Rectal smooth muscle tissue (tissue), 1 donor: ENCODE data around the gene SKIC2.
A peak's percentile ranks its signal among the peaks of the same experiment; 100 is the strongest.
"Not testable (repeated sequence)": the region's sequence is repeated elsewhere in the genome, so short reads cannot be mapped to it uniquely, and the experiment has no call there.

Experiments
- H3K27ac ChIP-seq: one replicate; pipeline ENCODE4 v1.7.0; 2013; ENCODE audit warnings: low read depth, low read length, inconsistent platforms
- H3K27me3 ChIP-seq: one replicate; pipeline ENCODE4 v1.7.0; 2013; ENCODE audit warnings: low read length; ENCODE audit not compliant: control insufficient read depth, insufficient read depth
- H3K36me3 ChIP-seq: one replicate; pipeline ENCODE4 v1.7.0; 2013; ENCODE audit warnings: low read length; ENCODE audit not compliant: control insufficient read depth, insufficient read depth
- H3K4me1 ChIP-seq: one replicate; pipeline ENCODE4 v1.7.0; 2013; ENCODE audit warnings: low read length; ENCODE audit not compliant: control insufficient read depth, insufficient read depth
- H3K4me3 ChIP-seq: one replicate; pipeline ENCODE4 v1.7.0; 2013; ENCODE audit warnings: low read length
- H3K9ac ChIP-seq: one replicate; pipeline ENCODE4 v1.7.0; 2013; ENCODE audit warnings: low read length

The SKIC2 gene

DNA sequence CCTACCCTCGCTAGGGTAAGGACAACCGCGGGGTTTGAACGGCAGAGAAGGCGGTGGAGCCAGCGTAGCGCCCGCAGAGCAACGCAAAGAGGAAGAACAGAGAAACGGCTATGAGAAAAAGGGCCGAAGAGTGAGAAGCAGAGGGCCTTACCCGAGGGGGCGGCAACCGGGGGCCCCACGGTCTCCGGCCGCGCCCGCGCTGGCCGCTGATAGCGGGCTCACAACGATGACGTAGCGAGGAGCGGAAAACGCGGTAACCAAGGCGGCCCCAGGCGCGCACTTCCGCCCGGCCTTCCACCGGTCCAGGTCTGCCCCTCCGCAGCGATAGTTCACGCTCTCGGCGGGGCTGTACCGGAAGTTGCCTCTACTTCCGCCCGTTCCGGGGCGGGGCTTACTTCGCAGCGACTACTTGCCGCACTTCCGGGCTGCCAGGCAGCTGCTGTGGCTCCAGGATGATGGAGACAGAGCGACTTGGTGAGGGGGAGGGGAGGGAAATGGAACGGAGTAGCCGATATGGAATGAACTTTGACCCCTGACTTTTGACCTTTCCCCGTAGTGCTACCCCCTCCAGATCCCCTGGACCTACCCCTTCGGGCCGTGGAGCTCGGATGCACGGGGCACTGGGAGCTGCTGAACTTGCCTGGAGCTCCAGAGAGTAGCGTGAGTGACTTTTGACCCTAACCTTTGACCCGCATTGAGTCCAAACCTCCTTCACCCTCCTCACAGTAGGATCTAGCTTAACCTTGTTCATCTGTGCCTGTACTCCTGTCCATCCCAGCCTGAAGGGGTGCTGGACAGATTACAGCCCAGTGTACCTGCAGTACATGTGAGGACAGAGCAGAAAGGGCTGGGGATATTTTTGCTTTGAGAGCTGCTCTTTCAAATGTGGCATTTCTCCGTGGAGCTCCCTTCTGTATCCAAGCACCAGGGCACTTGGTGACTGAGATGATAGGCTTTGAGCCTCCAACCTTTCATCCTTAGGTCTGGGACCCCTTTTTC lies at the start of gene SKIC2, which contains the start of gene NELFE:
Gene SKIC2, plus strand, starts transcription at position 435 of the 999 bp plus-strand sequence. Its CDS starts 18 bp downstream, at position 453.
Gene NELFE, minus strand, starts transcription at position 231 of the 999 bp plus-strand sequence. CDS start 525 bp downstream, outside the sequence.
- H3K4me3 ChIP-seq = peak within 1 kb of the TSS; percentile 84
- H3K9ac ChIP-seq = peak within 1 kb of the TSS; percentile 81
- peaks cover 15% of the 10 kb centered on the region for H3K4me1 ChIP-seq
- H3K27ac ChIP-seq = peak within 1 kb of the TSS; percentile 75
- peaks cover 42% of the 10 kb centered on the region for H3K36me3 ChIP-seq
- no peaks in the 10 kb centered on the region for H3K27me3 ChIP-seq

DNA sequence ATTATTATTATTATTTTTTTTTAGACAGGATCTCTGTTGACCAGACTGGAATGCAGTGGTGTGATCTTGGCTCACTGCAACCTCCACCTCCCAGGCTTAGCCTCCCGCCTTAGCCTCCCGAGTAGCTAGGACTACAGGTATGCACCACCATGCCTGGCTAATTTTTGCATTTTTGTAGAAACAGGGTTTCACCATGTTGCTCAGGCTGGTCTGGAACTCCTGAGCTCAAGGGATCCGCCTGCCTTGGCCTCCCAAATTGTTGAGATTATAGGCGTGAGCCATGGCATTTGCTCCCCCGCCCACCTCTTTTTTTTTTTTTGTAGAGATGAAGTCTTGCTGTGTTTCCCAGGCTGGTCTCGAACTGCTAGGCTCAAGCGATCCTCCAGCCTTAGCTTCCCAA lies 49.7 kb upstream of the SKIC2 start:
- H3K27me3 ChIP-seq, H3K27ac ChIP-seq, H3K4me1 ChIP-seq, H3K4me3 ChIP-seq, H3K9ac ChIP-seq, H3K36me3 ChIP-seq: not testable (repeated sequence)

DNA sequence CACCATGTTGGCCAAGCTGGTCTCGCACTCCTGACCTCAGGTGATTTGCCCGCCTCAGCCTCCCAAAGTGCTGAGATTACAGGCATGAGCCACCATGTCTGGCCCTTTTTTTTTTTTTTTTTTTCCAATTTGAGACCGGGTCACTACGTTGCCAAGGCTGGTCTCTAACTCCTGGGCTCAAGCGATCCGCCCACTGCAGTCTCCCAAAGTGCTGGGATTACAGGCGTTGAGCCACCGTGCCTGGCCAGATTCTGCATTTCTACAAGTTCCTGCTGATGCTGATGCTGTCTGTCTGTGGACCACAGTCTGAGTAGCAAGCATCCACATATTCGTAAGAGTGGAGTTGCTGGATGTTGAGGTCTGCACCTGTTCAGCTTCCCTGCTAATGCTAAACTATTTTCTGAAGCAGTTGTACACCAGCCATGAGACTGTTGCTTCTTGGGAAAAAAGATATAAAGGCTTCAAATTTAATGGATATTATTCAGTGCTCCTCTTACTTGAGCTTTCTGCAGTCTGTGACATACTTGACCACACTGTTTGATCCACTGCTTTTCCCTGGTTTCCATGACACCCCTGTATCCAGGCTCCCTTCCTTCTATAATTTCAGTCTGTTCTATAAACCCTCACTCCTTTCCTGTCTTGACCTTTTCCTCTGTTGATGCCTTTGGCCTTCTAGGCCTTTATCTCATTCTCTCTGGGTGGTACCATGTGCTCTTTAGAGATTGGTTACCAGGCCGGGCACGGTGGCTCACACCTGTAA lies 47.0 kb upstream of the SKIC2 start:
- H3K27ac ChIP-seq = no peak overlapping the region
- no peaks in the 10 kb centered on the region for H3K36me3 ChIP-seq
- no peaks in the 10 kb centered on the region for H3K27me3 ChIP-seq
- H3K4me1 ChIP-seq = no peaks in the 10 kb centered on the region
- no peak overlapping the region for H3K4me3 ChIP-seq
- H3K9ac ChIP-seq = no peak overlapping the region

DNA sequence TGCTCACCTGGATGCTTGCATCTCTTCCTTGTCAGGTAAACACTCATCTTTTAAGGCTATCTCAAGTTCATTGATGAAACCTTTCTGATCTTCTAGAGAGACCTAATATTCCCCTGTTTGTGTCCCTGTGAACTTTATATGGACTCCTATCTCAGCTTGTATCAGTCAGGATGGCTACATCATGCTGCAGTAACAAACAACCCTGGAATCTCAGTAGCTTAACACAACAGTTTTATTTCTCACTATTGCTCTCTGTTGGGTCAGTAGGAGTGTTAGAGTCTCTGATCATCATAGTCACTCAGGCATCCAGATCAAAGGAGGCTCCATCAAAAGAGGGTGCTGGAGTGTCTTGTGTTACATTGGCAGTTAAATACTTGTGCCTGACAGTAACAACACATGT lies 43.6 kb upstream of the SKIC2 start:
- Histone ChIP-seq H3K27me3 (no peaks in the 10 kb centered on the region), H3K4me1 (no peaks in the 10 kb centered on the region), H3K4me3 (no peak overlapping the region), H3K9ac (no peak overlapping the region), H3K36me3 (no peaks in the 10 kb centered on the region), H3K27ac (no peak overlapping the region)

DNA sequence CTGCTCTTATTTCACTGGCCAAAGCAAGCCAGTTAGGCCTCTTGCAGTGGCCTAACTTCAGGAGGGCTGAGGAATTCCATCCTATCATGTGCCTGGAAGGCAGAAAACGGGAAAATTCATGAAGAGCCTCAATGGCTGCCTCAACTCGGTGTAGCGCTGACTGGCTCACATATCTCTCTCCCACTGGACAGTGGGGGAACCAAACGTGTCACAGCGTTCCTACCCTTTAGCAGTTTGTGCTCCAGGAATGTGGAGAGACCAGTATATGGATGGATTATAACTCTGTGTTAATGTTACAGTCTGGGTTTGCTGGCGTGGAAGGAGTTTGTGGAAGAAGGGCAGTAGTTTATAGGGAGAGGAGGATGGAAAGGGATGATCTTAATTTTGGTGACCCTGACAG lies 43.2 kb upstream of the SKIC2 start:
- Histone ChIP-seq H3K36me3 (no peaks in the 10 kb centered on the region), H3K4me1 (no peaks in the 10 kb centered on the region), H3K4me3 (no peak overlapping the region), H3K9ac (no peak overlapping the region), H3K27me3 (no peaks in the 10 kb centered on the region), H3K27ac (no peak overlapping the region)

DNA sequence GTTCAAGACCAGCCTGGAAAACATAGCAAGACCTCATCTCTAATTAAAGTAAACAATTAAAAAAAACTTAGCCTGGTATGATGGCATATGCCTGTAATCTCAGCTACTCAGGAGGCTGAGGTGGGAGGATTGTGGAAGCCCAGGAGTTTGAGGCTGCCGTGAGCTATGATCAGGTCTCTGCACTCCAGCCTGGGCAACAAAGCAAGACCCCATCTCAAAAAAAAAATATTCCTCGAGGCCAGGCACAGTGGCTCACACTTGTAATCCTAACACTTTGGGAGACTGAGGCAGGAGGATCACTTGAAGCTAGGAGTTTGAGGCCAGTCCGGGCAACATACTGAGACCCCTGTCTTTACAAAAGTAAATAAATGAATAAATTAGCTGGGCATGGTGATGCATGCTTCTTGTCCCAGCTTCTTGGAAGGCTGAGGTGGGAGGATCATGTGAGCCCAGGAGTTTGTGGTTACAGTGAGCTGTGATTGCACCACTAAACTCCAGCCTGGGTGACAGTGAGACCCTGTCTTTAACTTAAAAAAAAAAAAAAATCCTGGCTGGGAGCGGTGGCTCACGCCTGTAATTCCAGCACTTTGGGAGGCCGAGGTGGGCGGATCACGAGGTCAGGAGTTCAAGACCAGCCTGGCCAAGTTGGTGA lies 40.8 kb upstream of the SKIC2 start:
- H3K27ac ChIP-seq = no peak overlapping the region
- H3K9ac ChIP-seq = no peak overlapping the region
- no peaks in the 10 kb centered on the region for H3K27me3 ChIP-seq
- no peak overlapping the region for H3K4me3 ChIP-seq
- H3K36me3 ChIP-seq = no peaks in the 10 kb centered on the region
- H3K4me1 ChIP-seq = no peaks in the 10 kb centered on the region

DNA sequence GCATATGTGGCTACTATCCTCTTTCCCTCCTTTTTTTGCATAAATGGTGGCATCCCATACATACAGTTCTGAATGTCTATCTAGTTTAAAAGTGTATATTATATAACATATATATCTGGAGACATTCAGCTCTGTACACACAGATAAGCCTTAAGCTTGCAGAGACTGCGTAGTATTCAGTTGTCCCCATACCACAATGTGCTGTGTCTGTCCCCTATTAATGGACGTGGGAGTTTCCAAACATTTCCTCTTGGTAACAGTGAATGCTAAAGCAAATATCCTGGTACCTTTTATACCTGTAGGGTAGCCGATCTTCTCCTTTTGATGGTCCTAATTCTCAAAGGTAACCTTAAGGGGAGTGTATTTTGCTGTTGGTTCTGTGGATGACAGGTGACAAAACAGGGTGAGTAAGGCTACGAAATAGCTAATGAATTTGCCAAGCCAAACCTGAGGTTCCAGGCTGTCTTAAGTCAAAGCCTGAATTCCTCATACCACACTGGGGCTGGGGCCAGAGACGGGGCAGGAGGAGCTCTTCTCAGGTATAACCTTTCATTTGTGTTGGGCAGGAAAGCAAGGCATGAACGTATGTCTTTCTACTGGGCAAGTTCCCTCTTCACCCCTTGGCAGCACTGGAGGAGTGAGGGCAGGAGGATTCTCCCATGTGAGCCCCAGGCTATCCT lies 39.2 kb upstream of the SKIC2 start:
- Histone ChIP-seq H3K4me1 (no peaks in the 10 kb centered on the region), H3K4me3 (no peak overlapping the region), H3K36me3 (no peaks in the 10 kb centered on the region), H3K27ac (no peak overlapping the region), H3K9ac (no peak overlapping the region), H3K27me3 (no peaks in the 10 kb centered on the region)

DNA sequence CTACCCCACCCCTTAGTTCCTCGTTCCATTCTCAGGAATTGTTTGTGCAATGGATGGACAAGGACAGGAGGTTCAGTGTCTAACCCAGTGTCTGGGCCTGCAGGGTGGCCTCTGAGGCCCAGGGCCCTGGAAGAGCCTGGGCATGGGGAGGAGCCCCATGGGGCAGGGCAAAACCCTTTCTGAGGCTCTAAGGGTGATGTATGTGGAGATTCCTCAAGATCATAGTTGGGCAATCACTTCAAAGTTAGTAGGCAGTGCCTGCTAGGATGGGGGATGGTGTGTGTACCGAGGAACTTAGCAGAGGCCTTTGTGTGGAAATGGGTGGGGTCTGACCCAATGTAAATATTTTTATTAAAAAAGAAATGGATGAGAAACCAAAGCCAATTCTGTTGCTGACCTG lies 38.2 kb upstream of the SKIC2 start:
- H3K4me1 ChIP-seq = no peaks in the 10 kb centered on the region
- no peak overlapping the region for H3K9ac ChIP-seq
- no peaks in the 10 kb centered on the region for H3K27me3 ChIP-seq
- no peak overlapping the region for H3K27ac ChIP-seq
- no peak overlapping the region for H3K4me3 ChIP-seq
- H3K36me3 ChIP-seq = no peaks in the 10 kb centered on the region

DNA sequence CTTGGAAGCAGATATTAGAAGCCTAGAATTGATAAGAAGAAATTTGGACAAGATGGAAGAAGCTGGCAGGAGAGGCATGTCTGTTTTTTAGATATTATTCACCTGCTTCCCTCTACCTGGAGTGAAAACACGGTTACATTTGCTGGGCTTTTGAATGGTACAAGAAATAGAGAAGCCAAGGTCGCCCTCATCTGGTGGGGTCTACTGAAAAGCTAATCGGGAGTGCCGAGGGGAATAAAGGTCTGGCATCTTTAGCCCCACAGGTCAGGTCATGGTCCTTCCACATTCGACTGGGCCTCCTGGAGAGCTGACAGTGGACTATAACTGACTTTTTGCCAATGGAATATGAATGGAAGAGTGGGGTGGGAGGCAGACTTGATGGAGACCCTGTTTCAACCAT lies 36.0 kb upstream of the SKIC2 start:
- no peaks in the 10 kb centered on the region for H3K27me3 ChIP-seq
- no peak overlapping the region for H3K9ac ChIP-seq
- no peak overlapping the region for H3K4me3 ChIP-seq
- H3K4me1 ChIP-seq = no peaks in the 10 kb centered on the region
- no peaks in the 10 kb centered on the region for H3K36me3 ChIP-seq
- no peak overlapping the region for H3K27ac ChIP-seq

DNA sequence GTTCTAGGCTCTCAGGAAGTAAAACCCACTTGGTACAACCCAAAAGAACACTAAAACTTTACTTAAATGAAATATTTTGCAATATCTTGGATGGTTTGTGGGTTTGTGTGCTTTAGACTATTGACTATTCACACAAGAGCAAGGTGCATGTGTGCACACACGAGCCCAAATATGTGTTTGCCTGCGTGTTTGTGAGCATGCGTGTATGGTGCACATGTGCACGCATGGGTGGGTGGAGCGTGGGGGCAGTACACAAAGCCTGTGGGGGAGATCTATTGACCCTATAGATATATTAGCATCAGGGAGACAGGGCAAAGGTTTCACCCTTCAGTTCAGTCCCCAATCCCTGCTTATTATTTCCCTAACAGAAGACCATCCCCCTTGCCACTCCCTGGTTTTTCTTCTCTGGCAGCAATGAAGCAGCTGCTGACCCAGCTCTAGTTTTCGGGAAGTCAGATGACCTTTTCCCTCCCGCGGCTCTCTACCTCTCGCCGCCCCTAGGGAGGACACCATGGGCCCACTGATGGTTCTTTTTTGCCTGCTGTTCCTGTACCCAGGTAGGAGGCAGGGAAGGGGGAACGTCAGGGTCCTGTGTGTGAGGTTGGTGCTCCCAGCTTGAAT lies 31.6 kb upstream of the SKIC2 start, which contains the start of gene C2:
Gene C2, plus strand, starts transcription at position 476 of the 621 bp plus-strand sequence. Its CDS starts 36 bp downstream, at position 512.
- no peak within 1 kb of the TSS for H3K27ac ChIP-seq
- no peak within 1 kb of the TSS for H3K9ac ChIP-seq
- H3K36me3 ChIP-seq = no peaks in the 10 kb centered on the region
- H3K4me1 ChIP-seq = no peaks in the 10 kb centered on the region
- peak within 1 kb of the TSS; percentile 22 for H3K4me3 ChIP-seq
- H3K27me3 ChIP-seq = no peaks in the 10 kb centered on the region

DNA sequence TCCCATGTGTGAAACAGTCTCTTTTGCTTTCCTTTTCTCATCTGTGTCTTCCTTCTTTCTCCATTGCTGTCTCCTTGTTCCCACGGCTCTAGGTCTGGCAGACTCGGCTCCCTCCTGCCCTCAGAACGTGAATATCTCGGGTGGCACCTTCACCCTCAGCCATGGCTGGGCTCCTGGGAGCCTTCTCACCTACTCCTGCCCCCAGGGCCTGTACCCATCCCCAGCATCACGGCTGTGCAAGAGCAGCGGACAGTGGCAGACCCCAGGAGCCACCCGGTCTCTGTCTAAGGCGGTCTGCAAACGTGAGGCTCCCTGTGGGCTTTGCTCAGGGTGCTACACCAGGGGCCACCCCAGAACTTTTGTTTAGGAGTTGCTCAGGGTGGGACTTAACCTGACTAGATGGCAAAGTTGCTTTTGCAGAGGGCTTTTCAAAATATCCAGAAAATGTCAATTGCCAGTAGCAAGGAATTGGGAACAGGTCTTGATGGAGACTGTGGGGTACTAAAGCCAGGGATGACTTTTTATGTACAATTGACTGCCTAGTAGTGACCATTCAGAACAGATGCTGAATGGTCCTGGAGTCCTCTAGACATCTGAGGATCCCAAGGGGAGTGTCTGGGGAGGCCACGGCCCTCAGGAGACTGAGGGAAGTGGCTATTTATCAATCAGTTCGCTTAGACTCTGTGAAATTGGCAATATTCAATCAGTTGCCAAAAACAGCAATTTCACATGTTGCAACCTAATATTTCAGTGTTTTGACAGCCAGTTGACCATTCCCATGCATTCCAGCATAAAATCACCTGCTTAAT lies 30.9 kb upstream of the SKIC2 start:
- Histone ChIP-seq H3K27me3 (no peaks in the 10 kb centered on the region), H3K36me3 (no peaks in the 10 kb centered on the region), H3K4me1 (no peaks in the 10 kb centered on the region), H3K27ac (no peak overlapping the region), H3K9ac (no peak overlapping the region), H3K4me3 (peak overlapping the region; percentile 22)
